Osteocyte (in vitro differentiated cells): ENCODE measurements around the gene VAMP4. TPM values are rescaled to one million over a fixed set of nuclear protein-coding genes. Genes with fewer than 3 reads are reported as not detected.

Experiments used
- DNase-seq: peaks from one replicate; pipeline ENCODE4 v3.0.0; 2021; ENCODE audit warnings: mixed read lengths; ENCODE audit not compliant: unreplicated experiment; ENCODE audit errors: extremely low spot score
- H3K27ac Mint-ChIP-seq: one replicate; pipeline ENCODE4 v1.8.0; 2021; ENCODE audit warnings: mild to moderate bottlenecking, mixed read lengths; ENCODE audit not compliant: unreplicated experiment
- H3K27me3 Mint-ChIP-seq: one replicate; pipeline ENCODE4 v1.8.0; 2021; ENCODE audit warnings: mixed read lengths; ENCODE audit not compliant: unreplicated experiment
- H3K36me3 Mint-ChIP-seq: one replicate; pipeline ENCODE4 v1.8.0; 2021; ENCODE audit warnings: mixed read lengths; ENCODE audit not compliant: unreplicated experiment
- H3K4me1 Mint-ChIP-seq: one replicate; pipeline ENCODE4 v1.8.0; 2021; ENCODE audit warnings: mixed read lengths; ENCODE audit not compliant: unreplicated experiment
- H3K4me3 Mint-ChIP-seq: one replicate; pipeline ENCODE4 v1.8.0; 2021; ENCODE audit warnings: mild to moderate bottlenecking, moderate library complexity, mixed read lengths; ENCODE audit not compliant: unreplicated experiment
- H3K9me3 Mint-ChIP-seq: one replicate; pipeline ENCODE4 v1.8.0; 2021; ENCODE audit warnings: mixed read lengths; ENCODE audit not compliant: unreplicated experiment
- total RNA-seq: library from RNA; stranded (reverse); gene quantifications from 2 replicates; pipeline ENCODE4 v1.2.1, GENCODE V29; 2021
- TF ChIP-seq, protein P1 (sequence below): fragments of 200-600 bp; sonication (generic); IDR thresholded peaks from 2 replicates; pipeline ENCODE4 v1.5.0; 2021; ENCODE audit warnings: antibody characterized with exemption, mild to moderate bottlenecking, moderate library complexity

VAMP4 gene
- total RNA-seq, 1 donor from 2014 or later: 14.5 TPM

GRCh38 chr1:171753685-171754352 lies 12.0 kb upstream of the VAMP4 start:
- Mint-ChIP-seq H3K36me3 (no peaks in the 10 kb centered on the region), H3K27me3 (peaks cover 24% of the 10 kb centered on the region), H3K4me1 (peaks cover 9% of the 10 kb centered on the region), H3K27ac (no peak overlapping the region), H3K9me3 (no peaks in the 10 kb centered on the region), H3K4me3 (peak overlapping the region; percentile 14)
- no peak for DNase-seq
- TF ChIP-seq, protein P1, sequence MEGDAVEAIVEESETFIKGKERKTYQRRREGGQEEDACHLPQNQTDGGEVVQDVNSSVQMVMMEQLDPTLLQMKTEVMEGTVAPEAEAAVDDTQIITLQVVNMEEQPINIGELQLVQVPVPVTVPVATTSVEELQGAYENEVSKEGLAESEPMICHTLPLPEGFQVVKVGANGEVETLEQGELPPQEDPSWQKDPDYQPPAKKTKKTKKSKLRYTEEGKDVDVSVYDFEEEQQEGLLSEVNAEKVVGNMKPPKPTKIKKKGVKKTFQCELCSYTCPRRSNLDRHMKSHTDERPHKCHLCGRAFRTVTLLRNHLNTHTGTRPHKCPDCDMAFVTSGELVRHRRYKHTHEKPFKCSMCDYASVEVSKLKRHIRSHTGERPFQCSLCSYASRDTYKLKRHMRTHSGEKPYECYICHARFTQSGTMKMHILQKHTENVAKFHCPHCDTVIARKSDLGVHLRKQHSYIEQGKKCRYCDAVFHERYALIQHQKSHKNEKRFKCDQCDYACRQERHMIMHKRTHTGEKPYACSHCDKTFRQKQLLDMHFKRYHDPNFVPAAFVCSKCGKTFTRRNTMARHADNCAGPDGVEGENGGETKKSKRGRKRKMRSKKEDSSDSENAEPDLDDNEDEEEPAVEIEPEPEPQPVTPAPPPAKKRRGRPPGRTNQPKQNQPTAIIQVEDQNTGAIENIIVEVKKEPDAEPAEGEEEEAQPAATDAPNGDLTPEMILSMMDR: no peak

DNA sequence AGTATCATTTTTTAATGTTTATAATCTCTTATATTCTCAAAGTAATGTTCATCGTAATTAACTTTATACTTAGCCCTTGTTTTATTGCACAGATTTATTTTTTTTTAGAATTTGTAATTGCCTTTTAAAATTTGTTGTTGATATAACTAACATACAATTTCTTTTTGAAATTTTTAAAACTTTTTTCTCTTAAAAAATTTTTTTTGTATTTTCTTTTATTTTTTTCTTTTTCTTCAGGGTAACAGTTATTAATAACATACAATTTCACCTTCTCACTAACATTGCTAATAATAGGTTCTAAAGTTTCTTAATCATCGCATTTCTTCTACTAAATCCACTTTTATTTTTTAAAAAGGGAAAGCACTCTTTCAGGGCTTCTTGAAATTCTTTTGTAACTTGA lies 11.3 kb upstream of the VAMP4 start:
- Mint-ChIP-seq H3K4me3 (no peak overlapping the region), H3K9me3 (no peaks in the 10 kb centered on the region), H3K36me3 (no peaks in the 10 kb centered on the region), H3K27me3 (peaks cover 19% of the 10 kb centered on the region), H3K27ac (no peak overlapping the region), H3K4me1 (peaks cover 9% of the 10 kb centered on the region)
- no peak for DNase-seq
- TF ChIP-seq, protein P1: no peak

DNA sequence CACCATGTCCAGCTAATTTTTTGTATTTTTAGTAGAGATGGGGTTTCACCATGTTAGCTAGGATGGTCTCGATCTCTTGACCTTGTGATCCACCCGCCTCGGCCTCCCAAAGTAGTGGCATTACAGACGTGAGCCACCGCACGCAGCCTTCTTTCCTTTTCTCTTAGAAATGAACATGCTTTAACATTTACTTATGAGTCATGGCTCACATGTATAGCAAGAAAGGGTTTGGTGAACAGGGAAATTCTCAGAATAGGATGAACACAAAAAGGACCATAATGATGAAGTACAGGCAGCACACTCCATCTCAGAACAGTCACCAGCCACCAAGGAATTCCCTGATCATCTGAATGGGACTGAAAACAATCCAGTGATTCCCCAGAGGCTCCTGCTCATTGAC lies 9.4 kb upstream of the VAMP4 start:
- peaks cover 2% of the 10 kb centered on the region for H3K27me3 Mint-ChIP-seq
- H3K4me1 Mint-ChIP-seq: peaks cover 9% of the 10 kb centered on the region

GRCh38 chr1:171748651-171749050 lies 6.8 kb upstream of the VAMP4 start:
- no peaks in the 10 kb centered on the region for H3K9me3 Mint-ChIP-seq
- H3K4me3 Mint-ChIP-seq: no peak overlapping the region
- TF ChIP-seq, protein P1: no peak

More for the DNA sequence above, 9.4 kb upstream of the VAMP4 start:
- Mint-ChIP-seq H3K4me3 (no peak overlapping the region), H3K27ac (no peak overlapping the region), H3K36me3 (no peaks in the 10 kb centered on the region), H3K9me3 (no peaks in the 10 kb centered on the region)
- no peak for DNase-seq
- TF ChIP-seq, protein P1: no peak

DNA sequence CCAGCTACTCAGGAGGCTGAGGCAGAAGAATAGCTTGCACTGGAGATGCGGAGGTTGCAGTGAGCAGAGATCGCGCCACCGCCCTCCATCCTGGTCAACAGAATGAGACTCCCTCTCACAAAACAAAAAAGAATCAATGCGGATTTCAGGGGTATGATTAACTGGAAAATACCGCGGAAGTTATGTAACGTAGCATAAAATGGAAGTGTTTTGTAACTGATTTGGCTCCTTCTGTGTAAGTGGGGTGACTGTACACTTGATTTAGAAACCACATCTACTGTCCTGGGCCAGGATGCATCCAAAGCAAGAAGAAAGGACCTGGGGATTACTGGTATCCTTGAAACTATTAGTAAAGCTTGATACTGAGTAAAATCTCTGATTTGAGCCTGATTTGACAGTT lies 3.1 kb upstream of the VAMP4 start:
- TF ChIP-seq, protein P1: no peak

More at GRCh38 chr1:171748651-171749050, 6.8 kb upstream of the VAMP4 start:
- peaks cover 2% of the 10 kb centered on the region for H3K4me1 Mint-ChIP-seq
- H3K27me3 Mint-ChIP-seq: no peaks in the 10 kb centered on the region
- DNase-seq: no peak
- no peak overlapping the region for H3K27ac Mint-ChIP-seq
- H3K36me3 Mint-ChIP-seq: no peaks in the 10 kb centered on the region

More for the DNA sequence above, 3.1 kb upstream of the VAMP4 start:
- Mint-ChIP-seq H3K27ac (no peak overlapping the region), H3K9me3 (no peaks in the 10 kb centered on the region), H3K27me3 (no peaks in the 10 kb centered on the region), H3K4me3 (no peak overlapping the region), H3K4me1 (peaks cover 20% of the 10 kb centered on the region), H3K36me3 (no peaks in the 10 kb centered on the region)
- DNase-seq: no peak
